ENCODE measurements around the gene IMPDH1. TPM values are rescaled to one million over a fixed set of nuclear protein-coding genes. Genes with fewer than 3 reads are reported as not detected.

The IMPDH1 gene
- total and polyA plus RNA-seq, 10 of the 15 experiments (the other 5 are each of a cell fraction or from before 2014, with no cell fraction given) = 0.50 to 61.3 (median 41.8) TPM

GRCh38 chr7:128376077-128376476 is 33.7 kb downstream of the IMPDH1 start (continued):
- TF ChIP-seq RCOR1 (conservative IDR thresholded peaks at IDR 0.05; ENCODE audit: low read depth, low read length) (no peak), SIN3A (IDR thresholded peaks at IDR 0.05; ENCODE audit: low read depth, low read length) (no peak), BCL3 (IDR thresholded peaks at IDR 0.05; ENCODE audit: borderline replicate concordance, insufficient read depth, low read depth, low read length, poor library complexity, severe bottlenecking) (no peak), ZNF622 (IDR thresholded peaks at IDR 0.05) (no peak)

- in situ Hi-C loops (cut with MboI) (no loop called here), intact Hi-C loops (cut with micrococcal nuclease; ENCODE audit: unreplicated experiment) (no loop called here)
- DNase-seq (ENCODE audit: low read depth, low spot score) = no peak
- Histone ChIP-seq H3K4me2 (ENCODE audit: control insufficient read depth, insufficient read depth) (no peak overlapping the region), H3K36me3 (ENCODE audit: control insufficient read depth in 2 of 2, insufficient read depth in 2 of 2, low read length in 1 of 2) (no peaks in the 10 kb centered on the region), H3K9ac (ENCODE audit: control insufficient read depth, insufficient read depth, low read length) (no peak overlapping the region), H3K4me1 (ENCODE audit: control insufficient read depth, insufficient read depth, low read length) (no peaks in the 10 kb centered on the region), H3K4me3 (no peak overlapping the region), H3K27ac (ENCODE audit: control insufficient read depth, insufficient read depth) (no peak overlapping the region), H3K27me3 (replicated peaks in 1 of 2; ENCODE audit: control insufficient read depth in 2 of 2, insufficient read depth in 2 of 2, low read length in 1 of 2) (no peaks in the 10 kb centered on the region), H3K9me3 (replicated peaks; ENCODE audit: control insufficient read depth, insufficient read depth, low read length) (no peaks in the 10 kb centered on the region), H4K20me1 (ENCODE audit: control insufficient read depth, insufficient read depth) (no peaks in the 10 kb centered on the region), H3K79me2 (ENCODE audit: control insufficient read depth, insufficient read depth, low read length) (no peaks in the 10 kb centered on the region), H2AFZ (ENCODE audit: control insufficient read depth, low read depth, low read length) (no peak overlapping the region)
- FAIRE-seq = no peak
- ATAC-seq = no peak
- BruUV-seq (replicated peaks) = no TSS peak
- SMC1A ChIA-PET (ENCODE audit: uncharacterized antibody, unreplicated experiment) = no interaction called here
- RAD21 ChIA-PET (ENCODE audit: unreplicated experiment) = interaction anchor here (0.6 kb wide), 1 partner anchor 14 kb away, joined by 3 read pairs; no protein-coding TSS in a partner anchor
- POLR2A ChIA-PET = no interaction called here
- WGBS (ENCODE audit: insufficient coverage, insufficient replicate concordance, low lambda C conversion rate, missing lambda C conversion rate) = 0% methylated on average over 1 of the region's 1 CpG
- CTCF ChIA-PET = interaction anchor here (0.6 to 1.3 kb wide), 3 partner anchors 9 to 50 kb away, joined by 3 to 5 read pairs (median 3); no protein-coding TSS in a partner anchor
- TF ChIP-seq RELB (IDR thresholded peaks at IDR 0.05; ENCODE audit: low read depth) (no peak), USF2 (IDR thresholded peaks at IDR 0.05; ENCODE audit: borderline replicate concordance, low read depth, low read length) (no peak), EZH2 (IDR thresholded peaks at IDR 0.05; ENCODE audit: borderline replicate concordance, control insufficient read depth, low read depth, low read length) (no peak), BMI1 (IDR thresholded peaks at IDR 0.05; ENCODE audit: borderline replicate concordance) (no peak), CEBPZ (IDR thresholded peaks at IDR 0.05; ENCODE audit: low read depth, low read length) (no peak)
Observed at GRCh38 chr7:128374041-128374440, 35.7 kb downstream of the IMPDH1 start.

Measured in GM12878 (cell line).